SIG-M5 treated with dmso at 0.1 percent for 504 hours (cell line): ENCODE data around the gene NFS1.

Source experiments
- DNase-seq: peaks from one replicate; lab custom pipeline; 2025; ENCODE audit not compliant: unreplicated experiment; lab: John Stamatoyannopoulos, UW

The NFS1 gene

DNA sequence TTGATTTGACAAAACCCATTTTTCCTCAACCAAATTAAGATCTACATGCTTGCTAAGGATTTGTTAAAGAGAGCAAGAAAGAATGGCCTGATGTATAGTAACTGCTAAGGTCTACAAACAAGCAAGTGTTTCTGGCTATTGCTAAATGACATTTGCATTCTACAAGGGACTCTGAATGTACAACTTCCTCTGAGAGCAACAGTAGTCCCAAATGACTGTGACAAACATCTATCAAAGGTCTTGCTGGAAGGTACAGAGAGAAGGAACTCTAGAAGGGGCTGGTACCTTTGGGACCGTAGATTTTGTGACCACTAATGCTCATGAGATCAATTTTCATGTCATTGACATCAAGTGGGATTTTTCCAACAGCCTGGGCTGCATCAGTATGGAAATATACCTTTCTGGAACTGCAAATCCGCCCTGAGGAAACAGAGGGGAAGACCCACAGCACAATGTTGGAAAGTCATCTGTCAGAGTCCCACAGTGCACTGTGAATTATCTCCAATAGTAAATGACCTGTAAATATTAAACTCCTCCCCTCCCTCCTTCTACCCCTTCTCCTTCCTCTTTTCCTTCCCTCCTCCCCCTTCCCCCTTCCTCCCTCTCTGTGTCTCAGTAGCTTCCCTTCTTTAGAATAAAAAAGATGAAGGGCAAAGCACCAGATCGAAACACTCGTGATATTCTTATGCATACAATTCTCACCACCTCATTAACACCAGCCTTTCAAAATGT is 18.5 kb downstream of the NFS1 start:
- DNase-seq: peak; percentile 71

- DNase-seq: no peak
Measured at GRCh38 chr20:35674921-35675320, 24.2 kb downstream of the NFS1 start.

DNA sequence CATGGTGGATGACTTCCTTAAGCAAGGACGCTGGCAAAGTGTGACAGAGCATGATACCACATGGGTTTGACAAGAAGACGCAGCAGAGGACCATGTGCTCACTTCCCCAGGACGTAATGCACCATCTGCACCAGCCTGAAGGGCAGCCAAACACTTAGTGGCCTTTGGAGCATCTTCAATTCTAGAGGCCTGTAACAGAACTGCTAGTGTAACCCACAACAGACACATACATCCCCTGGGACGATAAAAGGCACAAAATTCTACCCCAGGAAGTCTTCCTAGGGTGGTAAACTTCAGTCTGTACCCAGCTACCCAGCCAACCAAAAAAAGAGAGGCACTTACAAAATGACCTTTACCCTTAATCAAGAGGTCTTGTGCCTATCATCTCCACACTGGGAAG is 25.3 kb downstream of the NFS1 start:
- no peak for DNase-seq

DNA sequence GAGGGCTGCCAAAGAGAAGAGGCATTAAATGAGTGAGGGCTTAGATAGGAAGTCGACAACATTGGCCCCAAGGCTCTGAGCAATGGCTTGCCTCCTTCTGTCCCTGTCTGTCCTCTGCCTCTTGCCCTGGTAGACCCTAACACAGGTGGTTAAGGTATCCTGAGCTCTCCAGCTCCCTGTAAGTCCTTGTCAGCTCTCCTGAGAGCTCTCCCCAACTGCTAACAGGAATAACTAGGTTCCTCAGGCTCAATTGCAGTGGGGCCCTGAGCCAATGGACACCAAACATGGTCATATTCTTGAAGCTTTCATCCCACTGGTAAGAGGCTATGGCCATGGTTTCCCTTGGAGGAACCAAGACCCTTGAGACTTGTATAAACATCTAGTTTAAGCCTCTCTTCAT is 29.5 kb downstream of the NFS1 start:
- no peak for DNase-seq

DNA sequence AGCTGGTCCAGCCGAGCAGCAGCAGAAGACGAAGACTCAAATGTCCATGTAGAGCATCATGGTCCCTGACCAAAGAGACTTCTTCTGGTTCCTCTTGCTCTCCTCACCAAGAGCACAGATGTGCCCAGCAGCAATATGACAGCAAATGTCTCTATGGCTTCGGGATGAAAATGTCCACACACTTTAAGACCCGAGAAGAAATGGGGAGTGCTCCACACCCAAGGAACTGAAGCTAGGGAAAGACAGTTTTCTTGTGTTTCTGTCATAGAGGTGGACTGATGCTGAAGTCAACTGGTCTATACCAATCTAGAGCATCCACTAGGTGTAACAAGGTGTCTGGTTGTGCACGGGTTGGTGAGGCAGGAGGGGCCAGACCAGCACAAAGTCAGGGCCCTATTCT is 29.9 kb downstream of the NFS1 start:
- DNase-seq: no peak

GRCh38 chr20:35665949-35666288 is 33.2 kb downstream of the NFS1 start:
- DNase-seq: no peak

- DNase-seq: peak; percentile 95
Measured at GRCh38 chr20:35664466-35665206, 34.5 kb downstream of the NFS1 start, which contains the start of the genes CPNE1 and RBM12. CPNE1 (minus strand) TSS chr20:35664900; CDS start chr20:35632923, 31,977 bp downstream. RBM12 (minus strand) TSS chr20:35664900; CDS start chr20:35655322, 9,578 bp downstream.

DNA sequence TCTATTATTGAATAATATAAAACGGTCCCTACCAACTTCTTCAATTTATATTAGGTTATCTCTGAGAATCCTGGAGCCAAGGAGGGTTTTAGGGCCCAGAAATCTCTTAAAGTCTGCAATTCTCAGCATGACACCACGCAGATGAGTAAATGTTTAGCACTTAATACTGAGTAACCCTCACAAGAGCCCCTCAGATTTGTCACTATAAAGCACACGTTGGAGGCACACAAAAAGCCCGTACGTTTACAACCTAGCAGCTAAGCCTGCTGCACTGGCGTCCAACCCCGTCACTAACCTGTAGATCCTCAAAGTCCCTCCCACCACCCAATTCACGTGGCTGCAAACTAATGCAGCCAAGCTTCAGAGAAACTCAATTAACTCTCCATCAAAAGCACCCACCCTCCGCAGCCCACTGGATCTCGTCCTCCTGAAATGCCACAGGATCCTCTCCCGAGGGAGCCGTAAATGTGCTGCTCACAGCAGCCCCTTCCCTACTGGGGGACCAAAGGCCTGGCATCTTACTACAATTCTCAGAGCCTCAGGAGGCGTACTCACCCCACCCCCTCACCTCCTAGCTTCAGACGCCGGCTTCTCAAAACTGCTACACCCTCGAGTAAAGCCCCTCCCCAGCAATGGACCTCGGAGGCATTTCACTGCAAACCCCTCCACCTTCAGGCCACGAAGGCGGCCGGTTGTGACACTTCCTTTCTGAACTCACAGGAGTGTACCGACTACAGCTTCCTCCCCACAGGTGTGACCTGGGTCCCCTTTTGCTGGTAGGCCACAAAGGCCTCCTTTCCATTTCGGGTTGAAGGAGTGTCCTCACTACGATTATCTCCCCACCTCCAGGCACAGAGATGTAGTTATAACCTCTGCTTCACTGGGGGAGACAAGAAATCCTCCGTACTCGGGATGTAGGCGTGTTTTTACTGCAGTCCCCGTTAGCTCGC is 35.4 kb downstream of the NFS1 start:
- peak; percentile 55 for DNase-seq

- no peak for DNase-seq
Measured at GRCh38 chr20:35662551-35662950, 36.6 kb downstream of the NFS1 start.

DNA sequence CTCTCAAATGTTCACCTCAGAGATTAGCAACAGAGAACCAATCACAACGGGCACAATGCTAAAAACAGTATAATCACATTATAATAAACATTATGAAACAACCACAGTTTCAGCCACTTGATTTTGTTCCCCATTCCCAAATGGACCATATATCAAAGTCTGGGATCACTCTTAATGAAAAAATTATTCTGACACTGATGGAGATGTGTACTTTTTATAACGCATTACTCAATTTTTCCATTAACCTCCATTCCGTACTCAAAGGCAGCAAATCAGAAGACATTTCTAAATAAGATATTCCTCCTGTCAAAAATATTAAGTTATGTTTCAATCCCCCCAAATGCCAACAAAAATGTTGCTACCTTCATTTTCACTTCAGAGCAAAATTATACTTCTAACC is 37.2 kb downstream of the NFS1 start:
- peak; percentile 17 for DNase-seq

- DNase-seq: no peak
Measured at GRCh38 chr20:35661053-35661452, 38.1 kb downstream of the NFS1 start.

GRCh38 chr20:35660122-35660937 is 38.8 kb downstream of the NFS1 start:
- DNase-seq: peak; percentile 27

DNA sequence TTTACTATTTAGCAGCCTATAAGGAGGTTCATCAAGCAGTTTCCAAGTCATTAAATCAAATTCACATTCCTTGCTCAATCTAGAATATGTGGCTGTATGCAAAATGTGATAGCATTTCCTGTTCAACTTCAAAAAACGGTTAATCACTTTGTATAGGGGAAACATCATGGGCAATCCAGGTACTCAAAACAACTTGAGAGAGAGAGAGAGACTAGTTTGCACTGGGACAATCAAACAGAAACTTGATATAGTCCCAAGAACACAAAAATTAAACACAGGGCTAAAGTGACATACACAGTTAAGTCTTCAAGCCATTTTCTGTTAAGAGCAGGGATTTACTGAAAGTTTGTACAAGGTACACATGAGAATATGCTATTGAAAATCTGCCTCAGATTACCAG is 41.9 kb downstream of the NFS1 start:
- no peak for DNase-seq

- no peak for DNase-seq
Measured at GRCh38 chr20:35654415-35654814, 44.7 kb downstream of the NFS1 start.

DNA sequence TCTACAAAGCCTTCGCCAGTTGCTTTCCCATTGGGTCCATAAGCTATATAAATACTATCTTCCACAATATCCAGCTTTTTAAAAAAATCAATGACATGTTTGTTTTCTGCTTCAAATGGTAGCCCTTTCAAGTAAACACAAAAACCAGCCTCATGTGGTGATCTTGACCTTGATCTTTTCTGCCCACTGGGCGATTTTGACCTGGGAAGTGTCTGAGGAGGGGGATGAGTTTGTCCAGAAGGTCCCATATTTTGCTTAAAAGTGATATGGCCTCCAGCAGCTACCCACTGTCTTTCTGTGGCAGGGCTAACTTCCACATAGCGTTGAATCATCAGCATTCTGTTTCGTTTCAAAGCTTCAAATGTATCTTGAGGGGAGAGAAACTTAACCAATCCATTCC is 45.3 kb downstream of the NFS1 start:
- DNase-seq: no peak

DNA sequence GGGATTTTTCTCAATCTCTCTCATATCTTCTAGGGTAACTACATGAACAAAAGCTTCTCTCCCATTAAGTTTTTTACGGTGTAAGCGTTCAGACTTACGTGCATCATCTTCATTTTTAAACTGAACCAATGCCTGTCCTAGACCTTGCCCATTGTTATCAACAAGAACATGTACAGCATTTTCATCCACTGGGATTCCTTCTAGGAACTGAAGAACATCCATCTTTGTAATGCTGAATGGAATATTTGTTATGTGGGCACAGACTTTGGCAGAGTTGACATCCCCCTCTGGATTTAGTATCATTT is 45.8 kb downstream of the NFS1 start:
- no peak for DNase-seq

GRCh38 chr20:35652641-35653429 is 46.3 kb downstream of the NFS1 start:
- DNase-seq: no peak

GRCh38 chr20:35651958-35652357 is 47.2 kb downstream of the NFS1 start:
- no peak for DNase-seq

DNA sequence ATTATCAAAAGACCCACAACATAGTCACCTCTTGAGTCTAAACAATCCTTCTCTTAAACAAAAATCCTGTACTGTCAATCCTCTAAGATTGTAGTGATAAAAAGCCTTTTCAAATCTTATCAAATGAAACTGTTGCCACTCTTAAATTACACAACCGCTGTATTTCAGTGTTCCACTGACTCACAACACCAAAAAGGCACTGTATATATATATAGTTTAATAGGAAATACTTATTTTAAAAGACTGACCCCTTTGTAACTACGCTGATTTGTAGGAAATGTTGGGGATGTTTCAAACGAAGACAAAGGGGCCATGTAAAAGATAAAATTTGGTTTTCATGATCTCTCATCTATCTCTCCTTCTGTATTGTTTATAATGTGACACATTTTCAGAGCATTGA is 48.5 kb downstream of the NFS1 start:
- DNase-seq: no peak

DNA sequence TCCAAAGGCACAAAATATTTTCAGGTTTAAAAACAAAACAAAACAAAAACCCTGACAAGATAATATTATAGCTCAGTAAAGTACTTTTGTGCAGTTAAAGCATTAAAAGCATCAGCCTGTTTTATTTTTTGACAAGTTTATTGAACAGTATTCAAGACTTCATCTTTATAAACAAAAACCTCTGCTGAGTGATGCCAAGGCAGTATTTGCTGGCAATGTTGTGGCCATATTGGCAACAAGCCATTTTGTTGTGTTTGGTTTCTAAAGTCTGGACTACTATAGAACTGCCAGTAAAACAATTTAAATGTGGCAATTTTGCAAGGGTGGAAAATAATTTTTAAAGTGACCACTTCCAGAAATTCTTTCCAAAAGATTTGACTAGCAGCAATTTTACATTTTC is 50.3 kb downstream of the NFS1 start:
- no peak for DNase-seq
